HFFc6 (cell line): Measurements from ENCODE around the gene DPH5. TPM values are rescaled to one million over a fixed set of nuclear protein-coding genes. Genes with fewer than 3 reads are reported as not detected.
A peak's percentile ranks its signal among the peaks of the same experiment; 100 is the strongest.

ENCODE experiments used
- DNase-seq: peaks from one replicate; pipeline ENCODE4 v3.0.0-alpha.2; 2018
- H3K27ac Mint-ChIP-seq: 2 replicates; pipeline ENCODE4 v1.8.0; 2020; ENCODE audit warnings: mild to moderate bottlenecking, mixed read lengths
- H3K27me3 Mint-ChIP-seq: 2 replicates; pipeline ENCODE4 v1.8.0; 2021; ENCODE audit warnings: mild to moderate bottlenecking, moderate library complexity, mixed read lengths; ENCODE audit not compliant: insufficient read depth
- H3K36me3 Mint-ChIP-seq: 2 replicates; pipeline ENCODE4 v1.8.0; 2021; ENCODE audit warnings: low read depth, mixed read lengths
- H3K4me1 Mint-ChIP-seq: 2 replicates; pipeline ENCODE4 v1.8.0; 2020; ENCODE audit warnings: low read depth, mixed read lengths
- H3K4me3 Mint-ChIP-seq: 2 replicates; pipeline ENCODE4 v1.8.0; 2020; ENCODE audit warnings: mild to moderate bottlenecking, moderate library complexity, mixed read lengths
- H3K9me3 Mint-ChIP-seq: 2 replicates; pipeline ENCODE4 v1.8.0; 2020; ENCODE audit warnings: mild to moderate bottlenecking, mixed read lengths
- total RNA-seq, 6 experiments: library from RNA; stranded (reverse); fragmentation: NEBNext Ultra II Directional; extraction: Animal tissue kit (Norgen Biotek cat#: 25700); gene quantifications; 2 replicates in 1 of 6; 3 replicates in 5 of 6; pipeline ENCODE4 v1.2.3, GENCODE V29; 2021
- TF ChIP-seq, protein P1 (sequence below): fragments of 200-600 bp; sonication (generic); IDR thresholded peaks from 2 replicates; pipeline ENCODE4 v1.5.0; 2021; ENCODE audit warnings: antibody characterized with exemption, mild to moderate bottlenecking

DPH5 gene
- total RNA-seq, 6 experiments from 2014 or later, result 38.1 to 49.8 (median 39.3) TPM

DNA sequence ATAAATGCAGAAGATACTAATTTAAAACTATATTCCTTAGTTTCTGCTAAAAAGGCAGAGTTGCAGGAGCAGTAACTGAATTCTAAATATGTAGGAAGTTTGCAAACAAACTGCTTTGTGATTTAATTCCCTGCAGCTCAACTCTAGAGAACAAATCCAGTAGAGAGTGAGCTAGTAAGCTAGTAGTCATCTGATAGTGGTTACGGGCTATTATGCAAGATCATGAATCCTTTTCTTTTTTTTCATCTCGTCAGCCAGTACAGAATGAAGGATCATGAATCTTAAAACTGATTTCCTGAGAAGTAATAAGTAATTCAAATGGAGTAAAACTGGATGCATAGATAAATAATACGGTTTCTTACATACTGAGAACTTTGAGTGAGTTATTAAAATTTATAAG is 3.3 kb downstream of the DPH5 start:
- Mint-ChIP-seq H3K36me3 (peaks cover 34% of the 10 kb centered on the region), H3K27ac (no peak overlapping the region), H3K4me3 (no peak overlapping the region), H3K4me1 (peaks cover 36% of the 10 kb centered on the region), H3K9me3 (no peaks in the 10 kb centered on the region), H3K27me3 (no peaks in the 10 kb centered on the region)
- peak; percentile 3 for DNase-seq
- TF ChIP-seq, protein P1, sequence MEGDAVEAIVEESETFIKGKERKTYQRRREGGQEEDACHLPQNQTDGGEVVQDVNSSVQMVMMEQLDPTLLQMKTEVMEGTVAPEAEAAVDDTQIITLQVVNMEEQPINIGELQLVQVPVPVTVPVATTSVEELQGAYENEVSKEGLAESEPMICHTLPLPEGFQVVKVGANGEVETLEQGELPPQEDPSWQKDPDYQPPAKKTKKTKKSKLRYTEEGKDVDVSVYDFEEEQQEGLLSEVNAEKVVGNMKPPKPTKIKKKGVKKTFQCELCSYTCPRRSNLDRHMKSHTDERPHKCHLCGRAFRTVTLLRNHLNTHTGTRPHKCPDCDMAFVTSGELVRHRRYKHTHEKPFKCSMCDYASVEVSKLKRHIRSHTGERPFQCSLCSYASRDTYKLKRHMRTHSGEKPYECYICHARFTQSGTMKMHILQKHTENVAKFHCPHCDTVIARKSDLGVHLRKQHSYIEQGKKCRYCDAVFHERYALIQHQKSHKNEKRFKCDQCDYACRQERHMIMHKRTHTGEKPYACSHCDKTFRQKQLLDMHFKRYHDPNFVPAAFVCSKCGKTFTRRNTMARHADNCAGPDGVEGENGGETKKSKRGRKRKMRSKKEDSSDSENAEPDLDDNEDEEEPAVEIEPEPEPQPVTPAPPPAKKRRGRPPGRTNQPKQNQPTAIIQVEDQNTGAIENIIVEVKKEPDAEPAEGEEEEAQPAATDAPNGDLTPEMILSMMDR, result no peak

DNA sequence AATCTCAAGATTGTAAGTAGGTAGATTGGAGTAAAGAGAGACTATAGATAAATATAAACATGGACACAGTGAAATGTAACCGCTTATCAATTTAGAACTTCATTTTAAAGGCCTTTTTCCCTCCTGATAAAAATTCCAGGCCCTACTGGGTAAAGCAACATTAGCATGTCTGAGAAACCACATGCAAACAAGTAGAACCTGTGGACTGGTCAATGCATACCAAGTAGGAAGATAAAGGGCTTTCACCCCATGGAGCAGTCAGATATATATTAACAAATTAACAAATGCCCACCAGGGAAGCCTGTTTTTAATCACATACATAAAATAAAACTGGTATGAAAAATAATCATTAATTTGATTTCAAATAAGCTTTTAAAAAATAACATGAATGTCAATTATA is 8.1 kb downstream of the DPH5 start:
- H3K36me3 Mint-ChIP-seq, result peaks cover 35% of the 10 kb centered on the region
- no peak overlapping the region for H3K27ac Mint-ChIP-seq
- H3K4me3 Mint-ChIP-seq, result no peak overlapping the region
- no peak for DNase-seq
- peaks cover 7% of the 10 kb centered on the region for H3K4me1 Mint-ChIP-seq
- no peaks in the 10 kb centered on the region for H3K27me3 Mint-ChIP-seq
- TF ChIP-seq, protein P1, result no peak
- H3K9me3 Mint-ChIP-seq, result no peaks in the 10 kb centered on the region

DNA sequence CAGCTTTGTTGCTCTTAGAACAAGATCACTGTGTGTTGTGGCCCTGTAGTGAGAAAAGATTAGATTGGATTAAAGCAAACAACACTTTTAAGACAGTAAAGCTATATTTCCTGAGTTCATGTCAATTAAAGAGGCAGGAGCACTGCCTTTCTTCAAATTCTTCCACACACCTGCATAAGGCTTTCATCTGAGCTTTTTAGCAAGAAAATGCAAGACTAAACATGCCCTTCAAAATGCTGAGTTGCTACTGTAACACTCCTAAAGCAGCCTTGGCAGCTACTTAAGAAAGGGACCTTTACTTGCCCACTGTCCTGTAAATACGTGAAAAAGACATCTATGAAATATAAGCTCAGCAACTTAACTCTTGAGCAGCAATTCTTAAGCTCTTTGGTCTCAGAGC is 11.8 kb downstream of the DPH5 start:
- Mint-ChIP-seq H3K4me1 (no peaks in the 10 kb centered on the region), H3K4me3 (no peak overlapping the region), H3K27me3 (no peaks in the 10 kb centered on the region), H3K27ac (no peak overlapping the region), H3K36me3 (peaks cover 34% of the 10 kb centered on the region), H3K9me3 (no peaks in the 10 kb centered on the region)
- DNase-seq, result no peak
- TF ChIP-seq, protein P1, result no peak

DNA sequence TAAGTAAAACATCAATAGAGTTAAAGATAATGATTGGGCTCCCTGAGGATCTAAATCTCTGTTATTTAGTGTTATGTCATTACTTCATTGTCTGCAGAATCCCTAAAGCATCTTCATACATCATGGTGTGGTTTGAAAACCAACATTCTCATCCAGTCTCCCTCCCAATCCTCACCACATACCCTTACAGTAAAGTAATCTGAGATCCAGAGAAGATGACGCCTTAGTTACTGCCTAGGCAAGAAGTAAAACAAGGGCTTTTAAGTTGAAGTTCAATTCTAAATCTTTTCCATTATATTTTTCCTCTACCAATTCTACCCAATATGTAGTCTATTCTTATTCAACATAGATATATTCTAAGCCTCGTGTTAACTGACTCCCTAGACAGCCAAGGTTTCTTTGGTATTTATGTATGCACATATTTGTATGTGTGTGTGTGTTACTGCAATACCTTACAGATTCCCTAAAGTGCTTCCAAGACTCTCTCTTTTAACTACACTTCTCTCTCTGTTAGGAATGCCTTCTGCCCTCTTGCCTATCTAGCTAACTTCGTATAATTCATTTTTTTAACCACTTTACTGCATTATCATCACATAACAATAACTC is 17.3 kb downstream of the DPH5 start:
- no peaks in the 10 kb centered on the region for H3K9me3 Mint-ChIP-seq
- H3K27ac Mint-ChIP-seq, result no peak overlapping the region
- H3K4me1 Mint-ChIP-seq, result peaks cover 16% of the 10 kb centered on the region
- no peaks in the 10 kb centered on the region for H3K27me3 Mint-ChIP-seq
- no peak for DNase-seq
- peaks cover 42% of the 10 kb centered on the region for H3K36me3 Mint-ChIP-seq
- TF ChIP-seq, protein P1, result no peak
- H3K4me3 Mint-ChIP-seq, result no peak overlapping the region

DNA sequence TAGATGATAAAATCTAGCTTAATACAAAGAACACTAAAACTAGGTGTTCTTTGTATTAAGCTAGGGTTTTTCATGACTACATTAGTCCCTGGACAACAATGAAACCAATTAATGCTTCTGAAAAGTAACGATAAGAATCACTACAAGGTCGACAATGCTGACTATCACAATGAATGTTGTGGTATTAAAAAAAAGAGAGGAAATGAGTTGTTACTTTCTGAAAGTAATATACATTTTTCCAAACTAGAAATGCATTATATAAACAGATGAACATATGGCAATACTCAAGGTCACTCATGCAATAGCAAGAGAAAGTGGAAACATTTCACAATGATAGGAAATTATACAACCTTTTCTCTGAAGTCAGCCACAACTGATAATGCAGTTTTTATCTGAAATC is 19.0 kb downstream of the DPH5 start:
- DNase-seq, result no peak
- no peaks in the 10 kb centered on the region for H3K9me3 Mint-ChIP-seq
- no peak overlapping the region for H3K4me3 Mint-ChIP-seq
- TF ChIP-seq, protein P1, result no peak
- no peak overlapping the region; the same call in 1 of the 2 replicates for H3K27ac Mint-ChIP-seq
- peaks cover 33% of the 10 kb centered on the region for H3K4me1 Mint-ChIP-seq
- no peaks in the 10 kb centered on the region for H3K27me3 Mint-ChIP-seq
- peaks cover 34% of the 10 kb centered on the region for H3K36me3 Mint-ChIP-seq
